Smooth muscle cell (in vitro differentiated cells): ENCODE data around the gene PFDN6. TPM values are rescaled to one million over a fixed set of nuclear protein-coding genes. Genes with fewer than 3 reads are reported as not detected.
"Not testable (repeated sequence)": the region's sequence is repeated elsewhere in the genome, so short reads cannot be mapped to it uniquely, and the experiment has no call there.

Experiments
- DNase-seq: peaks from one replicate; lab custom pipeline; 2025; ENCODE audit not compliant: unreplicated experiment; lab: John Stamatoyannopoulos, UW
- H2AFZ ChIP-seq: fragments of 200-600 bp; sonication (generic); 2 replicates; pipeline ENCODE4 v1.6.0; 2016; ENCODE audit warnings: antibody characterized with exemption, low read depth, mild to moderate bottlenecking
- H3F3A ChIP-seq: fragments of 200-600 bp; sonication (generic); 2 replicates; pipeline ENCODE4 v1.6.0; 2017; ENCODE audit warnings: antibody characterized with exemption, low read depth
- H3K27ac ChIP-seq: fragments of 200-600 bp; sonication (generic); 2 replicates; pipeline ENCODE4 v1.5.1; 2016; ENCODE audit warnings: low read depth, mild to moderate bottlenecking
- H3K27me3 ChIP-seq: fragments of 200-600 bp; sonication (generic); 2 replicates; pipeline ENCODE4 v1.6.1; 2016; ENCODE audit warnings: low read depth, mild to moderate bottlenecking
- H3K36me3 ChIP-seq: fragments of 200-600 bp; sonication (generic); 2 replicates; pipeline ENCODE4 v1.5.1; 2016; ENCODE audit warnings: low read depth
- H3K4me1 ChIP-seq: fragments of 200-600 bp; sonication (generic); 2 replicates; pipeline ENCODE4 v1.5.1; 2016; ENCODE audit warnings: low read depth
- H3K4me2 ChIP-seq: fragments of 200-600 bp; sonication (generic); 2 replicates; pipeline ENCODE4 v1.6.0; 2016; ENCODE audit warnings: mild to moderate bottlenecking
- H3K4me3 ChIP-seq: fragments of 200-600 bp; sonication (generic); 2 replicates; pipeline ENCODE4 v1.5.1; 2016; ENCODE audit warnings: mild to moderate bottlenecking
- H3K79me2 ChIP-seq: fragments of 200-600 bp; sonication (generic); 2 replicates; pipeline ENCODE4 v1.6.0; 2016; ENCODE audit warnings: low read depth, mild to moderate bottlenecking
- H3K9ac ChIP-seq: fragments of 200-600 bp; sonication (generic); 2 replicates; pipeline ENCODE4 v1.6.0; 2016; ENCODE audit warnings: low read depth
- H3K9me3 ChIP-seq: fragments of 200-600 bp; sonication (generic); replicated peaks from 2 replicates; pipeline ENCODE4 v1.5.1; 2016; ENCODE audit warnings: low read depth
- H4K20me1 ChIP-seq: fragments of 200-600 bp; sonication (generic); 2 replicates; pipeline ENCODE4 v1.6.0; 2016; ENCODE audit warnings: low read depth
- CTCF ChIP-seq: fragments of 200-600 bp; sonication (generic); IDR thresholded peaks from 2 replicates; pipeline ENCODE4 v1.5.1; 2017; ENCODE audit warnings: borderline replicate concordance, mild to moderate bottlenecking, antibody characterized with exemption; ENCODE audit not compliant: insufficient read depth, poor library complexity, severe bottlenecking
- WGBS: methylation state at CpG from one replicate; pipeline ENCODE4 v1.1.7; 2016; ENCODE audit warnings: low lambda C conversion rate; 5-methylcytosine and 5-hydroxymethylcytosine counted together
- polyA plus RNA-seq: library from polyadenylated mRNA; unstranded; fragments of >200 nt; fragmentation: Nextera tagmentation; extraction: Ambion mirVana; gene quantifications from 2 replicates; pipeline ENCODE4 v1.2.1, GENCODE V29; 2016
- total RNA-seq: library from RNA; depleted of rRNA; stranded (reverse); fragments of >200 nt; gene quantifications from 2 replicates; pipeline ENCODE4 v1.2.3, GENCODE V29; 2014

The PFDN6 gene
- total and polyA plus RNA-seq, 2 experiments from 2014 or later, result 23.1 to 33.8 TPM

- peaks cover 48% of the 10 kb centered on the region for H3K79me2 ChIP-seq
- H3K9me3 ChIP-seq, result no peaks in the 10 kb centered on the region
- peak overlapping the region; percentile 86 for H3K4me2 ChIP-seq
- H3K27ac ChIP-seq, result peak overlapping the region; percentile 85
- no peak overlapping the region for H2AFZ ChIP-seq
- no peak for TF ChIP-seq CTCF
- H3K27me3 ChIP-seq, result no peaks in the 10 kb centered on the region
- no peak for DNase-seq
- no peaks in the 10 kb centered on the region for H3K36me3 ChIP-seq
- H3K4me1 ChIP-seq, result peaks cover 45% of the 10 kb centered on the region
- peak overlapping the region; percentile 81 for H3K9ac ChIP-seq
- peaks cover 45% of the 10 kb centered on the region for H4K20me1 ChIP-seq
- H3F3A ChIP-seq, result peaks cover 43% of the 10 kb centered on the region
- peak overlapping the region; percentile 60 for H3K4me3 ChIP-seq
- WGBS, result 3% methylated on average over 22 of the region's 22 CpGs
These were observed 16.9 kb upstream of the PFDN6 start for GRCh38 chr6:33272275-33273128.

- H3K9ac ChIP-seq, result peak overlapping the region; percentile 81
- peaks cover 43% of the 10 kb centered on the region for H3F3A ChIP-seq
- H2AFZ ChIP-seq, result no peak overlapping the region
- peaks cover 45% of the 10 kb centered on the region for H4K20me1 ChIP-seq
- H3K27me3 ChIP-seq, result no peaks in the 10 kb centered on the region
- peak overlapping the region; percentile 86 for H3K4me2 ChIP-seq
- peaks cover 48% of the 10 kb centered on the region for H3K79me2 ChIP-seq
- H3K4me3 ChIP-seq, result peak overlapping the region; percentile 60
- no peaks in the 10 kb centered on the region for H3K9me3 ChIP-seq
- H3K27ac ChIP-seq, result peak overlapping the region; percentile 85
- no peaks in the 10 kb centered on the region for H3K36me3 ChIP-seq
- no peak for DNase-seq
- H3K4me1 ChIP-seq, result peaks cover 45% of the 10 kb centered on the region
- no peak for TF ChIP-seq CTCF
- WGBS, result 41% methylated on average over 11 of the region's 11 CpGs
These were observed 16.1 kb upstream of the PFDN6 start for GRCh38 chr6:33273129-33273923.

- H3K9me3 ChIP-seq, result no peaks in the 10 kb centered on the region
- H3K9ac ChIP-seq, result no peak overlapping the region
- WGBS, result 70% methylated on average over 14 of the region's 14 CpGs
- no peak for DNase-seq
- H3K4me3 ChIP-seq, result peak overlapping the region; percentile 11
- peaks cover 43% of the 10 kb centered on the region for H3F3A ChIP-seq
- TF ChIP-seq CTCF, result no peak
- no peaks in the 10 kb centered on the region for H3K36me3 ChIP-seq
- H3K27me3 ChIP-seq, result no peaks in the 10 kb centered on the region
- no peak overlapping the region for H2AFZ ChIP-seq
- H3K4me2 ChIP-seq, result peak overlapping the region; percentile 86
- peaks cover 45% of the 10 kb centered on the region for H3K4me1 ChIP-seq
- H3K27ac ChIP-seq, result peak overlapping the region; percentile 85
- H4K20me1 ChIP-seq, result peaks cover 45% of the 10 kb centered on the region
- H3K79me2 ChIP-seq, result peaks cover 48% of the 10 kb centered on the region
These were observed 15.2 kb upstream of the PFDN6 start for GRCh38 chr6:33273924-33274902.

- H3K9ac ChIP-seq, H2AFZ ChIP-seq, H3K36me3 ChIP-seq, DNase-seq, H3K27me3 ChIP-seq, H3K9me3 ChIP-seq: not testable (repeated sequence)
- peak overlapping the region; percentile 86 for H3K4me2 ChIP-seq
- peaks cover 43% of the 10 kb centered on the region for H3F3A ChIP-seq
- peaks cover 39% of the 10 kb centered on the region for H3K79me2 ChIP-seq
- peak overlapping the region; percentile 57 for H3K4me3 ChIP-seq
- peaks cover 43% of the 10 kb centered on the region for H3K4me1 ChIP-seq
- peak overlapping the region; percentile 85 for H3K27ac ChIP-seq
- H4K20me1 ChIP-seq, result peaks cover 45% of the 10 kb centered on the region
- WGBS, result 79% methylated on average over 16 of the region's 16 CpGs
These were observed 13.4 kb upstream of the PFDN6 start for GRCh38 chr6:33275795-33276580.
